Measurements from ENCODE around the gene DPYSL3. TPM values are rescaled to one million over a fixed set of nuclear protein-coding genes. Genes with fewer than 3 reads are reported as not detected.

The DPYSL3 gene
- total RNA-seq, 1 donor from 2014 or later = 414 TPM

DNA sequence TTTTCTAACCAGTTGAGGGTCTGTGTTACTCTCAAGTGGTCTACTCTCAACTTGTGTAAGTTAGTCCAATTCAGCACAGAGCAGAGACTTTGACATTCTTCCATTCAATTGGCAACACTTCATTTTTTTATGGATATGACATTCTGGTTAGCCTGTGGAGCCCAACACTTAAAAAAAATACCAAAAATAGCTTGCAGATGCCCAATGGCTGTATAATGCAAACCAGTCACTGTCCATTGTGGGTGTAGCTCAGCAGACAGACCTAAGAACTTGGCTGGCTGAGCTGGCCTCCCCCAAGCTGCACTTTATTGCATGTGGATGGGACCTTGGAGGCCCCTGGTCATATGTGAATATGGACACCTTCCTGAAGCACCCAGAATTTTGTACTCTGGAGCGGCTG lies 103.2 kb downstream of the DPYSL3 start:
- DNase-seq (ENCODE audit: low spot score) = no peak
- no peak for TF ChIP-seq EZH2 (IDR thresholded peaks at IDR 0.05)
- TF ChIP-seq, protein P1, sequence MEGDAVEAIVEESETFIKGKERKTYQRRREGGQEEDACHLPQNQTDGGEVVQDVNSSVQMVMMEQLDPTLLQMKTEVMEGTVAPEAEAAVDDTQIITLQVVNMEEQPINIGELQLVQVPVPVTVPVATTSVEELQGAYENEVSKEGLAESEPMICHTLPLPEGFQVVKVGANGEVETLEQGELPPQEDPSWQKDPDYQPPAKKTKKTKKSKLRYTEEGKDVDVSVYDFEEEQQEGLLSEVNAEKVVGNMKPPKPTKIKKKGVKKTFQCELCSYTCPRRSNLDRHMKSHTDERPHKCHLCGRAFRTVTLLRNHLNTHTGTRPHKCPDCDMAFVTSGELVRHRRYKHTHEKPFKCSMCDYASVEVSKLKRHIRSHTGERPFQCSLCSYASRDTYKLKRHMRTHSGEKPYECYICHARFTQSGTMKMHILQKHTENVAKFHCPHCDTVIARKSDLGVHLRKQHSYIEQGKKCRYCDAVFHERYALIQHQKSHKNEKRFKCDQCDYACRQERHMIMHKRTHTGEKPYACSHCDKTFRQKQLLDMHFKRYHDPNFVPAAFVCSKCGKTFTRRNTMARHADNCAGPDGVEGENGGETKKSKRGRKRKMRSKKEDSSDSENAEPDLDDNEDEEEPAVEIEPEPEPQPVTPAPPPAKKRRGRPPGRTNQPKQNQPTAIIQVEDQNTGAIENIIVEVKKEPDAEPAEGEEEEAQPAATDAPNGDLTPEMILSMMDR (IDR thresholded peaks at IDR 0.05) = no peak
- TF ChIP-seq EZH2phosphoT487 (IDR thresholded peaks at IDR 0.05) = no peak
- Mint-ChIP-seq H3K4me3 (no peak overlapping the region), H3K4me1 (no peaks in the 10 kb centered on the region), H3K36me3 (peaks cover 66% of the 10 kb centered on the region), H3K9me3 (no peaks in the 10 kb centered on the region), H3K27me3 (ENCODE audit: insufficient read depth, low read depth) (no peaks in the 10 kb centered on the region), H3K27ac (no peak overlapping the region)
- no peaks in the 10 kb centered on the region for H3K9me3 ChIP-seq (ENCODE audit: low read depth)
- H2AFZ ChIP-seq (replicated peaks) = no peak overlapping the region
- H3K79me2 ChIP-seq (ENCODE audit: low read depth) = peaks cover 76% of the 10 kb centered on the region
- no peak overlapping the region for H3K4me3 ChIP-seq
- H3K27ac ChIP-seq = no peak overlapping the region
- peaks cover 57% of the 10 kb centered on the region for H3K36me3 ChIP-seq
- no peaks in the 10 kb centered on the region for H3K27me3 ChIP-seq
- H4K20me1 ChIP-seq (ENCODE audit: low read depth) = peaks cover 23% of the 10 kb centered on the region
- H3K4me1 ChIP-seq = peaks cover 14% of the 10 kb centered on the region
- H3K9ac ChIP-seq = no peak overlapping the region
- peaks cover 68% of the 10 kb centered on the region for H3F3A ChIP-seq (ENCODE audit: low read depth)
- no peak overlapping the region for H3K4me2 ChIP-seq

DNA sequence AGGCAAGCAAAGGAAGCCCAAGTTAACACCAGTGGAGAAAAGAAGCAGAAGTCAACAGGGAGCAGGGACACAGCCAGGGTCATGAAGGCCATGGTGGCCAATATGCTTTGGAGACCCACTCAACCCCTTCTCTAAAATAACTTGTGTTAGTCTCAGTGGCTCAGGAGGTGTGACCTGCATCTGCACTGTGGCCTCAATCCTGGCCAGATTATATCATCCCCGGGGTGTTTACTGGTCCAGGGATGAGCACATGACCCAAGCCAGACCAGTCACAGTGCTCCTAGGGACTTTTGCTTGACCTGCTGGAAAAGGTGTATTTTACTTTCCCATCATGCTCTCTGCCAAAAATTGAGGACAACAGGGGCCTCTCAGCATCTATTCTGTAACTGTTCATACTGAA lies 105.2 kb downstream of the DPYSL3 start:
- H3K4me2 ChIP-seq = no peak overlapping the region
- no peak for TF ChIP-seq EZH2 (IDR thresholded peaks at IDR 0.05)
- TF ChIP-seq EZH2phosphoT487 (IDR thresholded peaks at IDR 0.05) = no peak
- TF ChIP-seq, protein P1 (IDR thresholded peaks at IDR 0.05) = no peak
- H3K4me1 Mint-ChIP-seq = no peaks in the 10 kb centered on the region

GRCh38 chr5:147403651-147404640 lies 105.9 kb downstream of the DPYSL3 start:
- Mint-ChIP-seq H3K9me3 (no peaks in the 10 kb centered on the region), H3K4me1 (no peaks in the 10 kb centered on the region), H3K27ac (no peak overlapping the region), H3K4me3 (no peak overlapping the region), H3K27me3 (ENCODE audit: insufficient read depth, low read depth) (no peaks in the 10 kb centered on the region), H3K36me3 (peaks cover 63% of the 10 kb centered on the region)
- no peak for TF ChIP-seq EZH2phosphoT487 (IDR thresholded peaks at IDR 0.05)
- no peak for TF ChIP-seq EZH2 (IDR thresholded peaks at IDR 0.05)
- TF ChIP-seq, protein P1 (IDR thresholded peaks at IDR 0.05) = no peak
- no peaks in the 10 kb centered on the region for H3K9me3 ChIP-seq (ENCODE audit: low read depth)
- DNase-seq (ENCODE audit: low spot score) = no peak
- peaks cover 75% of the 10 kb centered on the region for H3F3A ChIP-seq (ENCODE audit: low read depth)
- H4K20me1 ChIP-seq (ENCODE audit: low read depth) = peaks cover 9% of the 10 kb centered on the region
- H3K9ac ChIP-seq = no peak overlapping the region
- peak overlapping the region; percentile 40 for H3K27ac ChIP-seq
- H3K79me2 ChIP-seq (ENCODE audit: low read depth) = peaks cover 50% of the 10 kb centered on the region
- no peaks in the 10 kb centered on the region for H3K27me3 ChIP-seq
- H3K36me3 ChIP-seq = peaks cover 65% of the 10 kb centered on the region
- no peak overlapping the region for H2AFZ ChIP-seq (replicated peaks)
- no peak overlapping the region for H3K4me2 ChIP-seq
- H3K4me3 ChIP-seq = no peak overlapping the region
- no peaks in the 10 kb centered on the region for H3K4me1 ChIP-seq

More for the DNA sequence above, 105.2 kb downstream of the DPYSL3 start:
- H3K27ac ChIP-seq = no peak overlapping the region
- peaks cover 71% of the 10 kb centered on the region for H3F3A ChIP-seq (ENCODE audit: low read depth)
- no peaks in the 10 kb centered on the region for H3K9me3 ChIP-seq (ENCODE audit: low read depth)
- Mint-ChIP-seq H3K27ac (no peak overlapping the region), H3K9me3 (no peaks in the 10 kb centered on the region), H3K4me3 (no peak overlapping the region), H3K36me3 (peaks cover 71% of the 10 kb centered on the region), H3K27me3 (ENCODE audit: insufficient read depth, low read depth) (no peaks in the 10 kb centered on the region)
- no peak for DNase-seq (ENCODE audit: low spot score)
- no peak overlapping the region for H2AFZ ChIP-seq (replicated peaks)
- peaks cover 65% of the 10 kb centered on the region for H3K36me3 ChIP-seq
- no peaks in the 10 kb centered on the region for H3K27me3 ChIP-seq
- H3K79me2 ChIP-seq (ENCODE audit: low read depth) = peaks cover 58% of the 10 kb centered on the region
- no peak overlapping the region for H3K4me3 ChIP-seq
- no peak overlapping the region for H3K9ac ChIP-seq
- H4K20me1 ChIP-seq (ENCODE audit: low read depth) = peaks cover 12% of the 10 kb centered on the region
- no peaks in the 10 kb centered on the region for H3K4me1 ChIP-seq

All from neural progenitor cell (in vitro differentiated cells).